Adrenal gland (tissue), 5 donors: Measurements from ENCODE around the gene NSA2.

ENCODE experiments used
- CTCF ChIP-seq, 6 experiments: fragments of 450-650 bp in 4 of 6; fragments of 200-600 bp in 2 of 6; sonication (generic) in 1 of 6; IDR thresholded peaks; 1 replicate in 5 of 6; 2 replicates in 1 of 6; pipeline versions ENCODE4 v1.5.1 to v1.8.0; 2016 to 2021; ENCODE audit warnings: antibody characterized with exemption in 6 of 6, mild to moderate bottlenecking in 2 of 6, moderate library complexity in 1 of 6
- POLR2A ChIP-seq, 2 donors: fragments of 450-650 bp; IDR thresholded peaks; one replicate each; pipeline ENCODE4 v1.6.1; 2017; ENCODE audit warnings: antibody characterized with exemption in 2 of 2, mild to moderate bottlenecking in 2 of 2, moderate library complexity in 1 of 2
- donor health status: DM: no; HTN: no; CAD: no.

GRCh38 chr5:74766418-74766848, 616 bp upstream of the NSA2 start:
- TF ChIP-seq CTCF (IDR thresholded peaks at IDR 0.05) (peak; percentile 16 to 57 (median 42)), POLR2A (IDR thresholded peaks at IDR 0.05) (no peak)
